Glomerular endothelial cell (primary cell): ENCODE results near the gene IRS1. TPM values are rescaled to one million over a fixed set of nuclear protein-coding genes. Genes with fewer than 3 reads are reported as not detected.

Experiments used
- DNase-seq: peaks from one replicate; pipeline ENCODE4 v3.0.0-alpha.2; 2011; ENCODE audit warnings: low read depth, low spot score; ENCODE audit errors: extremely low read depth
- total RNA-seq: library from RNA; depleted of rRNA; stranded (reverse); fragments of >200 nt; gene quantifications from 2 replicates; pipeline ENCODE4 v1.2.3, GENCODE V29; 2015

IRS1 gene
- total RNA-seq, 1 donor from 2014 or later, result 4.0 TPM

- DNase-seq, result no peak
These were observed 38.4 kb downstream of the IRS1 start for GRCh38 chr2:226761195-226761583.

DNA sequence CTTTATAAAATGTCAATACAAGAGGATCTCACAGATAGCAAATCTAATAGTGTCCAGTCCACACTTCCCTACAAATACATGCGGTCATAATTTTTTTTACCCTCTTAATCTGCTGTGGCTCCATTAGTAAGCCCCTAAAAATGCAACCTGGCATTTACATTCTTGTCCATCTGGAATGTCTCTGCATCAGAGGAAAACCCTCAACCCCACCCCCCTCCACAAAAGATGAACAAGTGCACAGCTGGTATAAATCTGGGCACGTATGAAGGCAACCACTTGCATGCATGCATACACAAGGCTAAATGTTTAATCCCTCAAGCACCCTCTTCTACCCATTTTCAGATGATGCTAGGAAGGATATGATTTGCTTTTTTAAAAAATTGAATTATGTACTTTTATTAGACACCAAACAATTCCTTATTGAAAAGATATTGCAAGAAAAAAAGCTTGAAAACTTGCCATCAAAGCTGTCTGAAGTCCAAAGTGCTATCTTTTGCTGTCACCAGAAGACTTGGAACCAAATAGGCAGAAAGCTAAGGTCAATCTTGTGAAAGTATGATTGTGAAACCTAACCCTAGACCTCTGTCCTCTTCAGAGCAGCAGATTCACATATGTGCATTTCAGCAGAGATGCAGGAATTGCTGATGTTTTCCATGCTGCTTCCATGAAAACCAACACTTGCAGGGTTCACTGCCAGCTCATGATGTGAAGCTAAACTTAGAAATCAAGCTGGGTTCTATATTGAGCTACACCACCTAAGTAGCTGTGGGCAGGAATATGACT is 39.0 kb downstream of the IRS1 start:
- DNase-seq, result no peak

DNA sequence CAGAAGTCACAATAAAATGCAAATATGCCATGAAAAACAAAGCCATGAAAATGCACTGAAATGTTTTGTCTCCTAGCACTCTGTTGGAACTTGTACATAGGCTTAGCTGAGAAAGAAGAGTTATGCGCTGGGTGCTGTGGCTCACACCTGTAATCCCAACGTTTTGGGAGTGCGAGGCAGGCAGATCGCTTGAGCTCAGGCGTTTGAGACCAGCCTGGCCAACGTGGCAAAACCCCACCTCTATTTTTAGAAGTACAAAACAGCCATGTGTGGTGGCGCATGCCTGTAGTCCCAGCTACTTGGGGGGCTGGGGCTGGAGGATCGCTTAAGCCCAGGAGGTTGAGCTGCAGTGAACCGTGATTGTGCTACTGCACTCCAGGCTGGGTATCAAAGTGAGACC is 39.9 kb downstream of the IRS1 start:
- DNase-seq, result no peak

- no peak for DNase-seq
These were observed 40.5 kb downstream of the IRS1 start for GRCh38 chr2:226758921-226759640.

DNA sequence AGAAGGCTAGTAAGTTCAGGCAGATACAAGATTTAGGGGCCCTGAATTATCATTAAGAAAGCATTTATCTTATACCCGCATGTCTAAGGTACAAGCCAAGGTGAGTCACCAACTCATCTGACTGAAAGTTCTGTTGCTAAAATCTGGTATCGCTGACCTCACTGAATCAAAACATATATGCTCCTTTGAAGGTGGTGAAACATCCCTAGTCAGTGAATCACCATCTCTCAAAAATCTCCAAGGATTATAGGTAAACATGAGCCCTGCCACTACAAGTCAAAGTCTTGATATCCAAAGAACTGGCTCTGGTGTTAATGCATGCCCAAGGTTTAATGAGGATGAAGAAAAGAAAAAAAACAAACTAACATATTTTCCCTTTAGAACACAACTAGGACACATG is 43.5 kb downstream of the IRS1 start:
- DNase-seq, result no peak

GRCh38 chr2:226755631-226756030 is 44.0 kb downstream of the IRS1 start:
- no peak for DNase-seq

- no peak for DNase-seq
These were observed 44.6 kb downstream of the IRS1 start for GRCh38 chr2:226754821-226755604.

GRCh38 chr2:226752887-226753286 is 46.7 kb downstream of the IRS1 start:
- no peak for DNase-seq

DNA sequence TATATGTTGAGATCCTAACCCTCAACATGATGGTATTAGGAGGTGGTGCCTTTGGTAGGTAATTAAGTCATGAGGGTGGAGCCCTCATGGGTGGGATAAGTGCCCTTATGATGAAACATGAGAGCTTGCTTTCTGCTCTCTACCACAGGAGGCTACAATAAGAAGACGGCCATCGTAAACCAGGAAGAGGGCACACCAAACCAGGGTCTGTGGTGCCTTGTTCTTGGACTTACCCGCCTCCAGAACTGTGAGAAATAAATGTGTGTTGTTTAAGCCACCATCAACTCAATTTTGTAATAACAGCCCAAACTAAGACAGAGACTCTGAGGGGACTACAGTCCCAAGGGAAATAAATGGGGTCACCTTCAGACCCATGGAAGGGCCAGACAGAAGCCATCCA is 52.3 kb downstream of the IRS1 start:
- DNase-seq, result no peak

- no peak for DNase-seq
These were observed 53.3 kb downstream of the IRS1 start for GRCh38 chr2:226746196-226746800.

DNA sequence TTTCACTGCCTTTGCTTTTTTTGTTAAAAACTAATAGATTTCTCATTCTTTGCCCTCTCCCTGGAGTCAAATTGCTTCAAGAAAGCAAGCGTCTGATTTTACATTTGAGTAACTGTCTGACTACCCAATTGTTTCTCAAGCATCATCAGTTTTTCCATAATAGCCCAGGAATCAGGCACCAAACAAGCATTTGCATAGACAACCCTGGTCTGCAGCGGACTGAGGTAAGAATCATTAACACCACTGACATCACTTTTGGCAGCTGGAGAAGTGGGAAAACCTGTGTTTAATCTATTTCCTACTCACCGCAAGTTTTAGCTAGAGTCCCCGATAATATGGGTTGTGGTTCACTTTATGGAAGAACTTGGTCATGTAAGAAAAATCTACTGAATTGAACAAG is 55.7 kb downstream of the IRS1 start:
- DNase-seq, result no peak

DNA sequence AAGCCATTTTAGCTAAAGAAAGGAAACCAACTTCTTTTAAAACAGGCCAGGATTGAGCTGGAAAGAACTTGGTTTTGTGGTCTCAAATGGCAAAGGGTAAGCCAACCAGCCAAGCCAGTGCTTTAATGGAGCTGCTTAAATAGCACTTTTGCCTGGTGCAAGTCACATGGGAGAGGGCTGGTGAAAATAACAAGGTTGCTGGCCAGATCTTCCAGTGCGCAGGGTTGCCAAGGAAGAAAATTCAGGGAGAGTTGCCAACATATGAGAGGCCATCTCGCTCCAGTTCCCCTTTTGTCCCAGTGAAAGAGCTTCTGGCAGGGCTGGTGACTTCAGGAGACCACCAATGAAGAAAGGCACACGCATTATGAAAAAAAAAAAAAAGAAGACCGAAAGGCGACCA is 57.3 kb downstream of the IRS1 start:
- no peak for DNase-seq

- DNase-seq, result no peak
These were observed 59.5 kb downstream of the IRS1 start for GRCh38 chr2:226740039-226740648.

- no peak for DNase-seq
These were observed 60.0 kb downstream of the IRS1 start for GRCh38 chr2:226739545-226740030.

DNA sequence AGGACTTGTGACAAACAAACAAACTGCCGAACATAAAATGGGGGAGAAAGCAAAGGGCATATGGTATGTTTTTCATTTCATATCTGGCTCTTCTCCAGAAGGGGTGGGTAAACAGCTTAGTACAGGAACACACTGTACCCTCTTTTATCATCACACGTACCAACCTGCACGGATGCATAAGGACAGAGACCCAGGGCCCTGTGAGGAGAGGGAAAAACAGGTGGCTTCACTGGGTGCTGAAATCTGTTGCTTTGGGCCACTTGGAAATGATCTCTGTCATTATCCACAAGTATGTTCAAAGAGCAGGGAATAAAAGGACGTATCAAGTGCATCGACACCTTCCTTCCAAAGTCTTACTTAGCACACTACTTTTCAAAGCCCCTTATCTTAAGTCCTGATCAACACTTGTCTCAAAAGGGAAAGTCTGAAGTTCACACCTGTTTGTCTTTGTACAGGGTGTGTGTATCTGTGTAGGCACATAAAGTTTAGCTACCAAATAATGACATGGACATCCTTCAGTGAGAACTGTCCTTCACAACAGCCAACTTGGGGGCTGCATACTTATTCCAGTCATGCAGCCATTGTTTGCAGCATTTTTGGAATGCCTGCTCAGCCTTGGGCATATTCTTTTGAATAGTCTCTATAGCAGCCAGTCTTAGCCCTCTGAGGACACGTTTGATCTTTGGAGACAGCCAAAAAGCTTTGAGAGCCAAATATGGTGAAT is 60.6 kb downstream of the IRS1 start:
- DNase-seq, result no peak

DNA sequence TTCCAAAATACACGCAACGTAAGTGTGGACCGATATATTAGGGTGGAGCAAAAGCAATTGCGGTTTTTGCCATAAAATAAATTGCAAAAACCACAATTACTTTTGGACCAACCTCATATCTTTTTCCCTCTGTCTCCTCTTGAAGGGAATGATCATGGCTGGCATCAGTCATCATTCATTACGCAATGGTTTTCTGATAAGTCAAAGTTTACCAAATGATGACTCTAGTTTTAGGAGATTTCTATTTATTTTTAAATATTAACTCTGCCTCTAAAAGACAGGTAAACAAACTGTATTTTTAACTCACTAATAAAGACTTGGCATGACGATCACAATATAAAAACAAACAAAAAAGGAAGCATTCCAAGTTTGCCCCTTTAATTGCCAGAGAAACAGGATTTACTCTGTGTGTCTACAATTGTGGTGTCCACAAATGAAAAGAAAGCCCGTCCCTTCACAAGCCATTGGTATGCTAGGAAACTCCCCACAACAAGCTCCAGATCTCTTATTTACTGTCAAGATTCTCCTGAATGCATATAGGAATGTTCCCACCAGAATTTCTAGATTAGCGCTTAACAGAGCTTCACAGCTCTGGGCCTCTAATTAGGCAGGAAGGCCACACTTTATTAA is 61.3 kb downstream of the IRS1 start:
- no peak for DNase-seq

GRCh38 chr2:226736382-226736781 is 63.2 kb downstream of the IRS1 start:
- no peak for DNase-seq

DNA sequence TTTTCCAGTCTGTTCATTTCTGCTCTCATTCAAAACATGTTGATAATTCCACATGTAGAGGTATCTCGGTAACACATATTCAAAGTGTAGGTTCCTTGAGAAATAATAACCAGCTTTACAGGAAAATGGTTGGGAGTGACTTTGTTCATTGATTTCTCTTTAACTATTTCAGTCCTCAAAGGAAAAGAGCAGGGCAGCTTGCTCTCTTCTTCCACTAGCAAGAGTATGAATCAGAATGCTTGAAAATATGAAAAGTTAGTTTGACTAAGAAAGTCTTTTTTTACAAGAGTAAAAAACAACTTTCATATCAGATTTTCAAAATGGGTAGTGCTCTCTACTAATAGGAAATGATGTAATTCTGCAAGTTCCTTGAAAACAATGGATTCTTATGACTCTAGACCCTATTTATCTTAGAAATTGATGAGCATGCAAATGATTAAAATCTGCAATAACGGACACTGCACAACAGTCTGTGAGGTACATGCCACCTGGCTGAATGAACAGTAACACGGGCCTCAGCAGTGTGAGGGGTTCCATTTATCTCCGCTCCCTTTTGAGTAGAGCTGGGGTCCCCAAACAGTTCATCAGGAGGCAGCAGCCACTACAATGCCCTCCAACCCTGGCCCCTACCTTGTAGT is 65.6 kb downstream of the IRS1 start:
- no peak for DNase-seq
